Adrenal gland (tissue), 12 donors: ENCODE measurements around the gene CAMK4. TPM values are rescaled to one million over a fixed set of nuclear protein-coding genes. Genes with fewer than 3 reads are reported as not detected.

ENCODE experiments used
- DNase-seq, 7 donors: peaks; one replicate each; pipeline ENCODE4 v3.0.0-alpha.2; 2019 to 2020
- H3K27ac ChIP-seq, 5 donors: fragments of 200-600 bp; sonication (generic) in 4 of 5; 1 replicate in 3 of 5; 2 replicates in 2 of 5; pipeline versions ENCODE4 v1.5.1 to v1.8.0; 2016 to 2020; ENCODE audit warnings: mild to moderate bottlenecking in 1 of 5
- H3K27me3 ChIP-seq: fragments of 200-600 bp; 2 replicates; pipeline ENCODE4 v1.8.0; 2021
- H3K36me3 ChIP-seq, 2 donors: fragments of 200-600 bp; replicated peaks in 1 of 2; 1 replicate in 1 of 2; 2 replicates in 1 of 2; pipeline versions ENCODE4 v1.5.1 to v1.8.0; 2018 to 2022
- H3K4me1 ChIP-seq, 2 donors: fragments of 200-600 bp; replicated peaks in 1 of 2; 1 replicate in 1 of 2; 2 replicates in 1 of 2; pipeline versions ENCODE4 v1.5.1 to v1.8.0; 2018 to 2021
- H3K4me3 ChIP-seq, 4 donors: fragments of 200-600 bp; sonication (generic) in 3 of 4; one replicate each; pipeline ENCODE4 v1.5.1; 2016 to 2018
- H3K9me3 ChIP-seq, 3 donors: fragments of 200-600 bp; sonication (generic) in 1 of 3; replicated peaks in 1 of 3; 1 replicate in 2 of 3; 2 replicates in 1 of 3; pipeline versions ENCODE4 v1.5.1 to v1.8.0; 2016 to 2021
- POLR2A ChIP-seq, 2 donors: fragments of 450-650 bp; IDR thresholded peaks; one replicate each; pipeline ENCODE4 v1.6.1; 2017; ENCODE audit warnings: antibody characterized with exemption in 2 of 2, mild to moderate bottlenecking in 2 of 2, moderate library complexity in 1 of 2
- WGBS, 4 donors: extraction: QIAGEN DNeasy Blood & Tissue Kit in 2 of 4; methylation state at CpG; one replicate each; pipeline versions ENCODE4 v1.1.5 to v1.1.7; 2013 to 2017; 5-methylcytosine and 5-hydroxymethylcytosine counted together
- intact Hi-C, 2 donors: fragments of 100-400 bp; cut with DNase I; formaldehyde crosslinking; loops; one replicate each; pipeline versions ENCODE4 v1.14.1 to v1.15.0; 2022 to 2023
- polyA plus RNA-seq, 3 donors: library from polyadenylated mRNA; stranded (reverse); fragments of 200-250 nt in 2 of 3; fragments of 350-450 nt in 1 of 3; fragmentation: Illumina TruSeq in 1 of 3; extraction: RNeasy Lipid Tissue Mini Kit (QIAGEN cat#74804) in 1 of 3; gene quantifications; one replicate each; pipeline ENCODE4 v1.2.3, GENCODE V29; 2013 to 2014
- total RNA-seq, 9 donors: library from RNA; depleted of rRNA in 4 of 9; stranded (reverse); fragments of >200 nt in 4 of 9; fragments of 120-200 nt in 1 of 9; fragmentation: NEBNext Ultra II Directional in 1 of 9; extraction: Animal tissue kit (Norgen Biotek cat#: 25700) in 1 of 9; gene quantifications; one replicate each; pipeline versions ENCODE4 v1.1.0 to v1.2.4, GENCODE V29; 2013 to 2023
- TF ChIP-seq, protein P1 (sequence below), 6 experiments: fragments of 450-650 bp in 4 of 6; fragments of 200-600 bp in 2 of 6; sonication (generic) in 1 of 6; IDR thresholded peaks; 1 replicate in 5 of 6; 2 replicates in 1 of 6; pipeline versions ENCODE4 v1.5.1 to v1.8.0; 2016 to 2021; ENCODE audit warnings: antibody characterized with exemption in 6 of 6, mild to moderate bottlenecking in 2 of 6, moderate library complexity in 1 of 6
- donor health status: healthy with polysubstance abuse.
- donor health status: Bipolar disorder and iron deficiency.
- donor health status: DM: yes; HTN: yes; CAD: no.
- donor health status: DM: no; HTN: no; CAD: no.
- donor health status: DM: no; HTN: no; CAD: no.
- donor health status: DM: yes; HTN: yes; CAD: no.

CAMK4 gene
- total and polyA plus RNA-seq, 12 donors, result 0.06 to 9.2 (median 2.0) TPM

DNA sequence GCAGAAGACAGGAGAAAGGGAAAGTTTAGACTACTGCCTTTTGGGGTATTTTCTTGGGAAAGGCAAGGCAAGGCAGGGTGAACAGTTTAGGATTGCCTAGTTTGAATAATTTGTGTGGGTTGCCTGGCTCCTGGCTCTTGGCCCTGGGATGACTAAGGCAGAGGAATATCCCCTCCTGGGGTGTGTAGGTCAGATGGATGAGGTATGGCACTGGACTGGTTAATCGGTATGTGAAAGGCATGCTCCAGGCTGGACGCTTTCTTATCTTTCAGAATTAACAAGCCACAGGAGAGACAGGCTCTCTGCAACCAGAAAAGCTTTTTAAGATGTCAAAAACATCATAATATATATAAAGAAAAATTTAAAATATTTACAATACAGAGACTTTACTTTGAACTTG lies 229.6 kb downstream of the CAMK4 start:
- Histone ChIP-seq H3K27me3 (no peaks in the 10 kb centered on the region), H3K4me1 (peaks cover 0 to 20% of the 10 kb centered on the region in 2 donors), H3K27ac (no peak overlapping the region), H3K36me3 (no peaks in the 10 kb centered on the region), H3K4me3 (no peak overlapping the region), H3K9me3 (no peaks in the 10 kb centered on the region)
- no peak for TF ChIP-seq POLR2A (IDR thresholded peaks at IDR 0.05)
- intact Hi-C loops, result no loop called here
- WGBS, 4 donors, result 29 to 47% (median 45%) methylated on average over 2 of the region's 2 CpGs
- no peak for DNase-seq

DNA sequence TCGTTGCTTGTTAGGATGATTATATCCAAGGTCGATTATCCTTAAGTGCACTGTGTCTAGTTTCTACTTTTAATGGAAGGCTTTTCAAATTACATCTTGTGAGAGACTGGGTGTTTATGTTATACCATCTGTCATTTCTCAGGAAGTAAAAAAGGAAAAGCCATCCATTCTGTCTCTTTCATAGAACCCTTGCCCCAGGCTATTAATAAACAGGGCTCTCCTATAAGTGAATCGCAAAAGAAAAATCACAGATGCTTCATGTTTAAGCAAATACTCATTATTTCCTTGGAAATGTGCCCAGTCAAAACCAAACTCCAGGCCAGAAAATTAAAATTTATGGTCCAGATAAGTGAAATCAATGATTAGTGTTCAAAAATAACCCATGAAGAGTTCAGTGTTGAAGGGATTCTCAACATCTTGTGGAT lies 230.0 kb downstream of the CAMK4 start:
- no peak overlapping the region for H3K4me3 ChIP-seq
- TF ChIP-seq, protein P1, sequence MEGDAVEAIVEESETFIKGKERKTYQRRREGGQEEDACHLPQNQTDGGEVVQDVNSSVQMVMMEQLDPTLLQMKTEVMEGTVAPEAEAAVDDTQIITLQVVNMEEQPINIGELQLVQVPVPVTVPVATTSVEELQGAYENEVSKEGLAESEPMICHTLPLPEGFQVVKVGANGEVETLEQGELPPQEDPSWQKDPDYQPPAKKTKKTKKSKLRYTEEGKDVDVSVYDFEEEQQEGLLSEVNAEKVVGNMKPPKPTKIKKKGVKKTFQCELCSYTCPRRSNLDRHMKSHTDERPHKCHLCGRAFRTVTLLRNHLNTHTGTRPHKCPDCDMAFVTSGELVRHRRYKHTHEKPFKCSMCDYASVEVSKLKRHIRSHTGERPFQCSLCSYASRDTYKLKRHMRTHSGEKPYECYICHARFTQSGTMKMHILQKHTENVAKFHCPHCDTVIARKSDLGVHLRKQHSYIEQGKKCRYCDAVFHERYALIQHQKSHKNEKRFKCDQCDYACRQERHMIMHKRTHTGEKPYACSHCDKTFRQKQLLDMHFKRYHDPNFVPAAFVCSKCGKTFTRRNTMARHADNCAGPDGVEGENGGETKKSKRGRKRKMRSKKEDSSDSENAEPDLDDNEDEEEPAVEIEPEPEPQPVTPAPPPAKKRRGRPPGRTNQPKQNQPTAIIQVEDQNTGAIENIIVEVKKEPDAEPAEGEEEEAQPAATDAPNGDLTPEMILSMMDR (IDR thresholded peaks at IDR 0.05), result no peak
- no peak for TF ChIP-seq POLR2A (IDR thresholded peaks at IDR 0.05)
- peaks cover 0 to 20% of the 10 kb centered on the region in 2 donors for H3K4me1 ChIP-seq
- no peaks in the 10 kb centered on the region for H3K27me3 ChIP-seq
- no peaks in the 10 kb centered on the region for H3K9me3 ChIP-seq
- WGBS, 4 donors, result 24 to 38% (median 32%) methylated on average over 3 of the region's 3 CpGs
- DNase-seq, result no peak
- no peak overlapping the region for H3K27ac ChIP-seq
- intact Hi-C loops, result no loop called here
- no peaks in the 10 kb centered on the region for H3K36me3 ChIP-seq

DNA sequence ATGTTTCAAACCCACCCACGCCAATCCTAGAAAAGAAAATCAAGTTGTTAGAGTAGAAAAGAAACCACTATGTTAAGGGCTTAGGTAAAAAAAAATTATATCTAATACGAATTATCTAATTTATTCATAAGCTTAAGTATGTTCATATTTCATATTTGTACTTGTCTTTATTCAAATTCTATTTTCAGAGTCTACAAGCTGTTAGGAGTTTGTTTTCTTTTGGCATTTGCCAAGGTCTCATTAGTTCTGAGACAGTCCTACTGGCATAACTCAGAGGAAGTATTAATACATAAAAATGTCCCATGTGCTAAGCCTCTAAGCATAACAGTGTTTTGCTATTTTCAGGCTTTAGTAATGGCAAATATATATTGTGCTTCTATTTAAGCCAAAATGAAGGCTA lies 230.6 kb downstream of the CAMK4 start:
- DNase-seq, result no peak
- 55 to 57% (median 57%) methylated on average over 2 of the region's 2 CpGs for WGBS, 4 donors
- H3K4me3 ChIP-seq, result no peak overlapping the region
- no peaks in the 10 kb centered on the region for H3K27me3 ChIP-seq
- no peak overlapping the region for H3K27ac ChIP-seq
- H3K9me3 ChIP-seq, result no peaks in the 10 kb centered on the region
- TF ChIP-seq POLR2A (IDR thresholded peaks at IDR 0.05), result no peak
- H3K36me3 ChIP-seq, result no peaks in the 10 kb centered on the region
- peaks cover 0 to 20% of the 10 kb centered on the region in 2 donors for H3K4me1 ChIP-seq
- intact Hi-C loops, result no loop called here

DNA sequence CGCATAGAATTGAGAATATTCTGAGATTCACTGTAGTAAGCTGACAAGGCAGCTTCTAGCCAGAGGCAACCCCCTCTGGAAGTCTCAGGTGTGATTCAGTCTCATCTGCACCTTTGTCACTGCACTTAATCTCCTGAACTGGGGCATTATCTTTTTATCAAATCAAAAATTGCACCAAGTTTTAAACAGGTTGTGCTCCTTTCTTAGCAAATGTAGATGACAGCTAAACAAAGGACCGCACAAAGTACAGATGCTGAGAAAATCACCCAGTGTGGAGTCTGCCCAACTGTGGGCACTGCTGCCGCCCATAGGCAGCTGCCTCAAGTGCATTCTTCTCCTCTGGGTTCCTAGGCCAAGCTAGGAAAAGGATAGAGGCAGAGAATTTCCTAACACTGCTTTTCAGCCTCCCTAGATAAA lies 237.1 kb downstream of the CAMK4 start:
- TF ChIP-seq POLR2A (IDR thresholded peaks at IDR 0.05), result no peak
- TF ChIP-seq, protein P1 (IDR thresholded peaks at IDR 0.05), result peak in 3 of 6 experiments; percentile 38 to 47 (median 40)
- DNase-seq, result peak in 4 of 7 donors; percentile 18 to 69 (median 23)
- H3K27me3 ChIP-seq, result no peaks in the 10 kb centered on the region
- H3K27ac ChIP-seq, result no peak overlapping the region
- H3K4me1 ChIP-seq, result no peaks in the 10 kb centered on the region
- 48 to 61% (median 57%) methylated on average over 3 of the region's 3 CpGs for WGBS, 4 donors
- intact Hi-C loops, result no loop called here
- no peak overlapping the region for H3K4me3 ChIP-seq
- no peaks in the 10 kb centered on the region for H3K36me3 ChIP-seq
- no peaks in the 10 kb centered on the region for H3K9me3 ChIP-seq

DNA sequence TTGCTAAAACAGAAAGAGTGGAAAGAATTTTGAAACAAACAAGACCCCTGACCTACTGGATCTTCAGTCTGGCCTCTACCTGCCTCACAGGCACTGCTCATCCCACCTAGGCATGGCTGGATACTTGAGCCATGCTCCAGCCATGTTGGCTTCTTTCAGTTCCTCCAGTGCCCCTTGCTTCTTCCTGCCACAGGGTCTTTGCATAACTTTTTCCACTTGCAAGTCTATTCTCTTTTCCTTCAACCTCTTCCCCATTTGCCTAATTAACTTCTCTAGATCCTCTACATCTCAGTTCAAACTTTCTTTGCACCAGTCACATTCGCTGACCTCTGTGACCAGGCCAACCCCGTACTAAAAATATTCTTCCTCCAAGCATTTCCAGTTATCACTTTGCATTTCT lies 237.8 kb downstream of the CAMK4 start:
- 73 to 79% (median 75%) methylated on average over 2 of the region's 2 CpGs for WGBS, 4 donors
- H3K36me3 ChIP-seq, result no peaks in the 10 kb centered on the region
- no peak for DNase-seq
- no peaks in the 10 kb centered on the region for H3K27me3 ChIP-seq
- intact Hi-C loops, result no loop called here
- no peaks in the 10 kb centered on the region for H3K4me1 ChIP-seq
- TF ChIP-seq, protein P1 (IDR thresholded peaks at IDR 0.05), result no peak
- TF ChIP-seq POLR2A (IDR thresholded peaks at IDR 0.05), result no peak
- H3K27ac ChIP-seq, result no peak overlapping the region
- no peaks in the 10 kb centered on the region for H3K9me3 ChIP-seq
- H3K4me3 ChIP-seq, result no peak overlapping the region
